Adrenal gland (tissue), 5 donors: ENCODE measurements around the gene WDR74.

Source experiments
- CTCF ChIP-seq, 6 experiments: fragments of 450-650 bp in 4 of 6; fragments of 200-600 bp in 2 of 6; sonication (generic) in 1 of 6; IDR thresholded peaks; 1 replicate in 5 of 6; 2 replicates in 1 of 6; pipeline versions ENCODE4 v1.5.1 to v1.8.0; 2016 to 2021; ENCODE audit warnings: antibody characterized with exemption in 6 of 6, mild to moderate bottlenecking in 2 of 6, moderate library complexity in 1 of 6
- POLR2A ChIP-seq, 2 donors: fragments of 450-650 bp; IDR thresholded peaks; one replicate each; pipeline ENCODE4 v1.6.1; 2017; ENCODE audit warnings: antibody characterized with exemption in 2 of 2, mild to moderate bottlenecking in 2 of 2, moderate library complexity in 1 of 2
- donor health status: DM: no; HTN: no; CAD: no.

- TF ChIP-seq POLR2A (IDR thresholded peaks at IDR 0.05) (no peak), CTCF (IDR thresholded peaks at IDR 0.05) (no peak)
Measured at GRCh38 chr11:62799486-62799885, 39.9 kb downstream of the WDR74 start.
